Stomach (tissue), 4 donors: ENCODE measurements around the gene KRTAP10-9.

Source experiments
- CTCF ChIP-seq, 7 experiments: fragments of 450-650 bp in 4 of 7; fragments of 200-600 bp in 3 of 7; sonication (generic) in 3 of 7; IDR thresholded peaks; one replicate each; pipeline ENCODE4 v1.5.1; 2016 to 2019; ENCODE audit warnings: antibody characterized with exemption in 7 of 7, control low read depth in 2 of 7, mild to moderate bottlenecking in 1 of 7
- EP300 ChIP-seq: sonication (generic); formaldehyde crosslinking; IDR thresholded peaks from one replicate; pipeline ENCODE4 v1.6.1; 2017; ENCODE audit warnings: antibody characterized with exemption
- POLR2A ChIP-seq, 4 donors: fragments of 450-650 bp; IDR thresholded peaks; one replicate each; pipeline ENCODE4 v1.6.1; 2016; ENCODE audit warnings: antibody characterized with exemption in 4 of 4, control low read depth in 2 of 4, mild to moderate bottlenecking in 1 of 4, moderate library complexity in 1 of 4

- TF ChIP-seq POLR2A (IDR thresholded peaks at IDR 0.05) (no peak), CTCF (IDR thresholded peaks at IDR 0.05) (no peak), EP300 (no peak)
Observed at GRCh38 chr21:44656868-44657267, 30.0 kb downstream of the KRTAP10-9 start.
